HCT116 (cell line): ENCODE measurements around the gene MTRF1L. TPM values are rescaled to one million over a fixed set of nuclear protein-coding genes. Genes with fewer than 3 reads are reported as not detected.

Source experiments
- ATAC-seq: fragments of 200-7000 bp; cut with Tn5 transposase; 2 replicates; pipeline ENCODE4 v1.9.1; 2020; ENCODE audit warnings: mild to moderate bottlenecking, moderate library complexity
- BruUV-seq: library from RNA; stranded (reverse); fragments of 400-500 nt; replicated peaks from 2 replicates; lab custom pipeline; 2021; lab: Mats Ljungman, UMichigan
- CTCF ChIA-PET: fragments of 300-600 bp; sonication (Branson Sonifier 250); formaldehyde crosslinking; loops from one replicate; lab custom pipeline; 2021; ENCODE audit warnings: antibody characterized with exemption; lab: Charles Lee
- POLR2A ChIA-PET: fragments of 300-600, 350-600 bp; sonication (Branson Sonifier 250); formaldehyde crosslinking; loops from one replicate; lab custom pipeline; 2021; ENCODE audit warnings: antibody characterized with exemption; lab: Charles Lee
- RAD21 ChIA-PET, 2 experiments: fragments of 300-600 bp; sonication (Branson Sonifier 250); formaldehyde crosslinking; loops; one replicate each; lab custom pipeline; 2023; ENCODE audit warnings: low total read pairs in 2 of 2; ENCODE audit not compliant: uncharacterized antibody in 2 of 2, unreplicated experiment in 2 of 2, low non-redundant PET in 1 of 2; lab: Charles Lee
- DNase-seq: peaks from one replicate; pipeline ENCODE4 v3.0.0-alpha.2; 2010; ENCODE audit warnings: low read depth, low spot score
- H2AFZ ChIP-seq: fragments of 200-600 bp; shearing (Covaris generic), sonication (generic); 2 replicates; pipeline ENCODE4 v1.6.1; 2017; ENCODE audit warnings: low read depth, mixed run types, mixed read lengths, antibody characterized with exemption, low read length; ENCODE audit not compliant: poor library complexity, severe bottlenecking
- H3K27ac ChIP-seq: 2 replicates; pipeline ENCODE4 v1.5.1; 2012; ENCODE audit warnings: low read depth, low read length
- H3K27me3 ChIP-seq: fragments of 200-600 bp; sonication (generic); 2 replicates; pipeline ENCODE4 v1.6.1; 2016; ENCODE audit warnings: mixed run types, low read length, mixed read lengths; ENCODE audit not compliant: insufficient read depth
- H3K36me3 ChIP-seq, 2 experiments: fragments of 200-500 bp in 1 of 2; fragments of 200-600 bp in 1 of 2; sonication (Bioruptor generic) in 1 of 2; sonication (generic) in 1 of 2; 2 replicates each; pipeline versions ENCODE4 v1.5.1 to v1.6.1; 2014 to 2016; ENCODE audit warnings: low read length in 2 of 2, inconsistent platforms in 1 of 2, mixed read lengths in 1 of 2, mixed run types in 1 of 2; ENCODE audit not compliant: insufficient read depth in 2 of 2, control insufficient read depth in 1 of 2
- H3K4me1 ChIP-seq, 2 experiments: fragments of 200-600 bp in 1 of 2; sonication (generic) in 1 of 2; 2 replicates each; pipeline versions ENCODE4 v1.5.1 to v1.6.1; 2012 to 2017; ENCODE audit warnings: low read length in 2 of 2, inconsistent platforms in 1 of 2, mild to moderate bottlenecking in 1 of 2, mixed read lengths in 1 of 2, mixed run types in 1 of 2, moderate library complexity in 1 of 2; ENCODE audit not compliant: insufficient read depth in 2 of 2, control insufficient read depth in 1 of 2
- H3K4me2 ChIP-seq: fragments of 200-600 bp; sonication (generic); 2 replicates; pipeline ENCODE4 v1.6.1; 2017; ENCODE audit warnings: mixed run types, low read length, mixed read lengths
- H3K4me3 ChIP-seq, 2 experiments: fragments of 200-600 bp in 1 of 2; sonication (generic) in 1 of 2; replicated peaks in 1 of 2; 2 replicates each; pipeline ENCODE4 v1.5.1; 2011 to 2016; ENCODE audit warnings: low read length in 2 of 2, control low read depth in 1 of 2, low read depth in 1 of 2, mild to moderate bottlenecking in 1 of 2, mixed read lengths in 1 of 2, mixed run types in 1 of 2
- H3K79me2 ChIP-seq: fragments of 200-600 bp; sonication (generic); 2 replicates; pipeline ENCODE4 v1.6.1; 2017; ENCODE audit warnings: mild to moderate bottlenecking, mixed run types, low read length, moderate library complexity, mixed read lengths; ENCODE audit not compliant: insufficient read depth
- H3K9ac ChIP-seq: fragments of 200-600 bp; sonication (generic); 2 replicates; pipeline ENCODE4 v1.6.1; 2016; ENCODE audit warnings: low read length, mixed read lengths
- H3K9me2 ChIP-seq: fragments of 200-600 bp; sonication (generic), shearing (Covaris generic); 2 replicates; pipeline ENCODE4 v1.6.1; 2017; ENCODE audit warnings: mixed run types, mild to moderate bottlenecking, moderate library complexity; ENCODE audit not compliant: insufficient read depth
- H3K9me3 ChIP-seq, 2 experiments: fragments of 200-500 bp in 1 of 2; fragments of 200-600 bp in 1 of 2; sonication (Bioruptor generic) in 1 of 2; sonication (generic) in 1 of 2; 2 replicates each; pipeline ENCODE4 v1.6.1; 2014 to 2017; ENCODE audit warnings: low read length in 2 of 2, mixed read lengths in 2 of 2, inconsistent platforms in 1 of 2, low read depth in 1 of 2, mild to moderate bottlenecking in 1 of 2, mixed run types in 1 of 2, moderate library complexity in 1 of 2; ENCODE audit not compliant: control insufficient read depth in 1 of 2, insufficient read depth in 1 of 2
- H4K20me1 ChIP-seq: fragments of 200-600 bp; sonication (generic), shearing (Covaris generic); 2 replicates; pipeline ENCODE4 v1.6.1; 2017; ENCODE audit warnings: mixed run types, mild to moderate bottlenecking, moderate library complexity; ENCODE audit not compliant: insufficient read depth
- CBX3 ChIP-seq: IDR thresholded peaks from 2 replicates; pipeline ENCODE4 v1.6.1; 2012; ENCODE audit warnings: low read depth
- CEBPB ChIP-seq: IDR thresholded peaks from 2 replicates; pipeline ENCODE4 v1.6.1; 2012; ENCODE audit warnings: low read depth
- CTCF ChIP-seq, 3 experiments: fragments of 200-600 bp in 1 of 3; sonication (generic) in 1 of 3; IDR thresholded peaks in 2 of 3; conservative IDR thresholded peaks in 1 of 3; 2 replicates each; pipeline ENCODE4 v1.5.1; 2012 to 2017; ENCODE audit warnings: low read depth in 2 of 3, low read length in 2 of 3, antibody characterized with exemption in 1 of 3, borderline replicate concordance in 1 of 3, control low read depth in 1 of 3, mild to moderate bottlenecking in 1 of 3, mixed read lengths in 1 of 3, mixed run types in 1 of 3, moderate library complexity in 1 of 3; ENCODE audit not compliant: insufficient read depth in 1 of 3
- EGR1 ChIP-seq: IDR thresholded peaks from 2 replicates; pipeline ENCODE4 v1.6.1; 2012; ENCODE audit warnings: low read depth
- ELF1 ChIP-seq: IDR thresholded peaks from 2 replicates; pipeline ENCODE4 v1.6.1; 2012; ENCODE audit warnings: low read depth, borderline replicate concordance
- EZH2phosphoT487 ChIP-seq: fragments of 200-600 bp; IDR thresholded peaks from 2 replicates; pipeline ENCODE4 v1.6.1; 2018; ENCODE audit warnings: antibody characterized with exemption, borderline replicate concordance
- FOSL1 ChIP-seq: IDR thresholded peaks from 2 replicates; pipeline ENCODE4 v1.6.1; 2012; ENCODE audit warnings: low read depth
- JUND ChIP-seq: IDR thresholded peaks from 2 replicates; pipeline ENCODE4 v1.6.1; 2012
- POLR2A ChIP-seq: IDR thresholded peaks from 2 replicates; pipeline ENCODE4 v1.7.0; 2011; ENCODE audit warnings: borderline replicate concordance; ENCODE audit not compliant: insufficient read depth, insufficient read length; ENCODE audit errors: extremely low read depth
- POLR2AphosphoS5 ChIP-seq: IDR thresholded peaks from 2 replicates; pipeline ENCODE4 v1.6.1; 2011; ENCODE audit warnings: mild to moderate bottlenecking, low read depth, low read length, moderate library complexity
- RAD21 ChIP-seq: IDR thresholded peaks from 2 replicates; pipeline ENCODE4 v1.6.1; 2012; ENCODE audit warnings: low read depth, mild to moderate bottlenecking
- SIN3A ChIP-seq: IDR thresholded peaks from 2 replicates; pipeline ENCODE4 v1.6.1; 2012; ENCODE audit warnings: low read depth
- SP1 ChIP-seq: IDR thresholded peaks from 2 replicates; pipeline ENCODE4 v1.6.1; 2012; ENCODE audit warnings: low read depth
- TCF7L2 ChIP-seq: IDR thresholded peaks from 2 replicates; pipeline ENCODE4 v1.7.0; 2011; ENCODE audit warnings: borderline replicate concordance, inconsistent platforms; ENCODE audit not compliant: insufficient read depth, insufficient read length; ENCODE audit errors: extremely low read depth
- YY1 ChIP-seq: IDR thresholded peaks from 2 replicates; pipeline ENCODE4 v1.6.1; 2011; ENCODE audit warnings: low read length, low read depth, moderate library complexity, mild to moderate bottlenecking; ENCODE audit not compliant: insufficient replicate concordance; ENCODE audit errors: extremely low read depth
- ZFX ChIP-seq: fragments of 450-650 bp; IDR thresholded peaks from 2 replicates; pipeline ENCODE4 v1.6.1; 2017
- ZNF274 ChIP-seq: fragments of 200-500 bp; sonication (Bioruptor generic); IDR thresholded peaks from 2 replicates; pipeline ENCODE4 v1.6.1; 2014; ENCODE audit warnings: mild to moderate bottlenecking, low read depth, low read length, inconsistent platforms
- intact Hi-C: fragments of 100-400 bp; cut with micrococcal nuclease; formaldehyde crosslinking; loops from 2 replicates; pipeline ENCODE4 v1.10.0; 2022
- total RNA-seq: library from RNA; stranded (reverse); gene quantifications from one replicate; pipeline ENCODE4 v1.2.1, GENCODE V29; 2021; ENCODE audit not compliant: unreplicated experiment
- TF ChIP-seq, protein P1 (sequence below): IDR thresholded peaks from 2 replicates; pipeline ENCODE4 v1.6.1; 2012

MTRF1L gene
- total RNA-seq, 1 experiment from 2014 or later: 26.2 TPM

GRCh38 chr6:153018355-153018754 lies 15.8 kb upstream of the MTRF1L start:
- Histone ChIP-seq H3K4me3 (no peak overlapping the region), H4K20me1 (no peaks in the 10 kb centered on the region), H3K4me2 (no peak overlapping the region), H3K9me2 (no peaks in the 10 kb centered on the region), H3K27ac (no peak overlapping the region), H3K36me3 (no peaks in the 10 kb centered on the region), H3K27me3 (no peaks in the 10 kb centered on the region), H3K79me2 (no peaks in the 10 kb centered on the region), H2AFZ (no peak overlapping the region), H3K9ac (no peak overlapping the region), H3K4me1 (no peaks in the 10 kb centered on the region), H3K9me3 (no peaks in the 10 kb centered on the region)
- ChIA-PET CTCF (no interaction called here), POLR2A (no interaction called here), RAD21 (no interaction called here)
- BruUV-seq: no TSS peak
- no peak for ATAC-seq
- DNase-seq: no peak
- TF ChIP-seq EGR1 (no peak), RAD21 (no peak), CEBPB (no peak), POLR2AphosphoS5 (no peak), POLR2A (no peak), YY1 (no peak), ELF1 (no peak), SP1 (no peak), JUND (no peak), FOSL1 (no peak), EZH2phosphoT487 (no peak), ZNF274 (no peak), TCF7L2 (no peak), ZFX (no peak), CBX3 (no peak), CTCF (IDR thresholded peaks at IDR 0.05 in 2 of 3, conservative IDR thresholded peaks at IDR 0.05 in 1 of 3; ENCODE audit: borderline replicate concordance in 1 of 3, insufficient read depth in 1 of 3, low read depth in 2 of 3, low read length in 2 of 3) (no peak), SIN3A (no peak)
- TF ChIP-seq, protein P1, sequence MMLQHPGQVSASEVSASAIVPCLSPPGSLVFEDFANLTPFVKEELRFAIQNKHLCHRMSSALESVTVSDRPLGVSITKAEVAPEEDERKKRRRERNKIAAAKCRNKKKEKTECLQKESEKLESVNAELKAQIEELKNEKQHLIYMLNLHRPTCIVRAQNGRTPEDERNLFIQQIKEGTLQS: no peak
- TF ChIP-seq, all 23 proteins: peak for 0
- intact Hi-C loops: no loop called here
